Right ventricle myocardium inferior (tissue), 1 donor: ENCODE results near the gene ABCC6. TPM values are rescaled to one million over a fixed set of nuclear protein-coding genes. Genes with fewer than 3 reads are reported as not detected.
"Not testable (repeated sequence)": the region's sequence is repeated elsewhere in the genome, so short reads cannot be mapped to it uniquely, and the experiment has no call there.

Experiments used
- ATAC-seq: fragments of 200-7000 bp; cut with Tn5 transposase; one replicate; pipeline ENCODE4 v1.9.1; 2020; ENCODE audit warnings: mild to moderate bottlenecking, moderate library complexity
- DNase-seq: peaks from one replicate; pipeline ENCODE4 v3.0.0; 2021; ENCODE audit errors: missing footprints
- intact Hi-C: fragments of 100-400 bp; cut with DNase I; formaldehyde crosslinking; loops from one replicate; pipeline ENCODE4 v1.11.0; 2022
- long read RNA-seq: library from polyadenylated mRNA; unstranded; transcript quantifications from one replicate; pipeline ENCODE4 v2.0.0, GENCODE V29; 2021
- total RNA-seq: library from RNA; stranded (reverse); fragmentation: NEBNext Ultra II Directional; extraction: Animal tissue kit (Norgen Biotek cat#: 25700); gene quantifications from one replicate; pipeline ENCODE4 v1.2.1, GENCODE V29; 2021
- donor health status: DM: no; HTN: yes; CAD: no; lungs with severe emphysema.

The ABCC6 gene
- total RNA-seq: 2.2 TPM
- long read RNA-seq, full-length matches to known transcripts: 4 of 7 reads
- long read RNA-seq, partial matches to known transcripts: 1 of 7 reads
- long read RNA-seq, other reads (novel, unspliced or antisense): 2 of 7 reads

GRCh38 chr16:16222850-16223661, at the start of gene ABCC6:
TSS of gene ABCC6 (minus strand) at chr16:16223494. CDS start at chr16:16223434, 60 bp downstream.
- intact Hi-C loops, DNase-seq: not testable (repeated sequence)
- ATAC-seq: peak; percentile 95

- DNase-seq, intact Hi-C loops: not testable (repeated sequence)
- peak; percentile 76 for ATAC-seq
These were observed 49.4 kb upstream of the ABCC6 start for GRCh38 chr16:16272573-16273221.

GRCh38 chr16:16271658-16272057, 48.4 kb upstream of the ABCC6 start:
- ATAC-seq, intact Hi-C loops, DNase-seq: not testable (repeated sequence)

GRCh38 chr16:16268185-16268808, 45.0 kb upstream of the ABCC6 start:
- ATAC-seq, intact Hi-C loops, DNase-seq: not testable (repeated sequence)

GRCh38 chr16:16267708-16268107, 44.4 kb upstream of the ABCC6 start:
- DNase-seq, intact Hi-C loops, ATAC-seq: not testable (repeated sequence)

- DNase-seq, ATAC-seq, intact Hi-C loops: not testable (repeated sequence)
These were observed 41.8 kb upstream of the ABCC6 start for GRCh38 chr16:16265044-16265443.

GRCh38 chr16:16263947-16264346, 40.7 kb upstream of the ABCC6 start:
- ATAC-seq, DNase-seq, intact Hi-C loops: not testable (repeated sequence)

- ATAC-seq, intact Hi-C loops, DNase-seq: not testable (repeated sequence)
These were observed 39.8 kb upstream of the ABCC6 start for GRCh38 chr16:16262954-16263555.

GRCh38 chr16:16259971-16260370, 36.7 kb upstream of the ABCC6 start:
- intact Hi-C loops, DNase-seq: not testable (repeated sequence)
- peak; percentile 53 for ATAC-seq

GRCh38 chr16:16258822-16259221, 35.5 kb upstream of the ABCC6 start:
- intact Hi-C loops: not testable (repeated sequence)
- peak; percentile 42 for ATAC-seq
- peak; percentile 50 for DNase-seq

- ATAC-seq, intact Hi-C loops, DNase-seq: not testable (repeated sequence)
These were observed 34.1 kb upstream of the ABCC6 start for GRCh38 chr16:16257301-16257923.

- intact Hi-C loops, DNase-seq, ATAC-seq: not testable (repeated sequence)
These were observed 29.1 kb upstream of the ABCC6 start for GRCh38 chr16:16252377-16252776.

- peak; percentile 58 for ATAC-seq
- intact Hi-C loops, DNase-seq: not testable (repeated sequence)
These were observed 26.5 kb upstream of the ABCC6 start for GRCh38 chr16:16249621-16250330.

- DNase-seq: not testable (repeated sequence)
These were observed 24.1 kb upstream of the ABCC6 start for GRCh38 chr16:16247439-16247838.

GRCh38 chr16:16246578-16247262, 23.4 kb upstream of the ABCC6 start:
- DNase-seq, intact Hi-C loops: not testable (repeated sequence)
- ATAC-seq: peak; percentile 60

More at GRCh38 chr16:16247439-16247838, 24.1 kb upstream of the ABCC6 start:
- intact Hi-C loops, ATAC-seq: not testable (repeated sequence)

- ATAC-seq, intact Hi-C loops, DNase-seq: not testable (repeated sequence)
These were observed 20.6 kb upstream of the ABCC6 start for GRCh38 chr16:16243886-16244285.

- intact Hi-C loops, DNase-seq: not testable (repeated sequence)
- ATAC-seq: peak; percentile 73
These were observed 17.4 kb upstream of the ABCC6 start for GRCh38 chr16:16240667-16241066.
